KG1 (cell line): Measurements from ENCODE around the gene PSMD8.
"Not testable (repeated sequence)": the region's sequence is repeated elsewhere in the genome, so short reads cannot be mapped to it uniquely, and the experiment has no call there.

Source experiments
- DNase-seq: peaks from one replicate; lab custom pipeline; 2025; lab: John Stamatoyannopoulos, UW

Gene PSMD8

DNA sequence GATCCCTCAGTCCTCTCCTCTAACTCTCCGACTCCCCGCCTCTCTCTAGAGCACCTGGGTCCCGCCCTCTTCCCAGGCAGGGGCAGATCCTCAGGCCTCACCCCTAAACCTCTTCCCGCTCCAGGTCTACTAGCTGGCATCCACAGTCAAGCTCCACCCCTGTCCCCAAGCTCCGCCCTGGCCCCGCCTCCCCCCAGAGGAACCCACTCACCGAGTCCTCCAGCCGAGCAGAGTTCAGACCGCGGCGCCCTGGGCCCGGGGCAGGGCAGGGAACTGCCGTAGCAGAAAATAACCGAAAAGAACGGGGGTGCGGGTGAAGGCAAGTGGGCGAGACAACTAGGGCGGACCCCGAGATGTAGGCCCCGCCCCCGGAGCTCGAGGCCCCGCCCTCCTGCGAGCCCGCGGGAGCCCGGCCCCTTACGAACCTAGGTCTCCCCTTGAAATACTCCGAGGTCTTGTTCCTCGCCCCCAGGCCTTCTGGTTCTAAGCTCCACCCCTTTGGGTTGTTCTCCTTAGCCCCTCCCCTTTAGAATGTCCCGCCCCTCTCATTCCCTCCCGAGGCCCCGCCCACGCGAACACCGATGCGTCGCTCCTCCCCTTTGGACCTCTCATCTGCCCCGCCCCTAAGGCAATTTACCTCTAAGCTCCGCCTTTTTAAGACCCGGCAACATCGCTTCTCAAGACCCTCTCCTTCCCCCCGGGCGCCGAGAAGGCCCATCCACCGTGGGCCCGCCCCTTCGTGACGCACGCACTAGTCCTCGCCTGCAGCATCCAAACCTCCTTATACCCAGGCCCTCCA, 13.4 kb downstream of the PSMD8 start, which contains the start of gene GGN:
TSS of gene GGN (minus strand) at position 485 of the 799 bp plus-strand sequence. CDS start 773 bp downstream, outside the sequence.
- peak; percentile 21 for DNase-seq

DNA sequence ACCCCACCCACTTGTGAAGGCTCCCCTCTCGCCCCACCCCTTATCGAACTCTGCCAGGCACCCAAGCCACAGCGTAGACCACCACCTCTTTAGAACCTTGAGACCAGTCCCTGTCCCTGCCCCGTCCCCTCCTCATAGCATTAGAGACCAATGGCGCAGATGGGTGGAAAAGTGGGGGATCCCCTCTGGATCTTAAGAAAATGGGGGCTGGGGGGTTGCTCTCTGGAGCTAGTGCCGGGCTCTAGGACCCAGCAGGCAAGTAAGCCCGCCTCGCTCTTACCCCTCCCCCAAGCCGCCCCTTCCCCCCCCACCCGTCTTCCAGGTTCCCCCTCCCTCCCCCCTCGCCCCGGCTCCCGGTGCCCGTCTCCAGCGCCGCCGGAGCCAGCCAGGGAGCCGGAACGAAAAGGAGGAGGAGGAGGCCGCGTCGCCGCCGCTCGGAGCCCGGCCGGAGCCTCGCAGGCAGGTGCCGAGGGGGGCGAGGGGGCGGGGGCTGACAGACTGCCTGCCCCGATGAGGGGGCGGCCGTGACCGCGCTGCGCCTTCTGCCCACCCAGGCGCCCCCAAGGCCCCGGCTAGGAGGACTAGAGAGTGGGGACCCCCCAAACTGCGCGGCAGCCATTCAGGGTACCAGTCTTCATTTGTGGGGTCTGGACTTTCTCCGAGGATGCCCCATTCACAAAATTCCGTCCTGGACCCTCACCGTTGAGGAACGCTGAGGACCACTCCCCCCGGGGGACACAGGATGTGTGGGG, 14.2 kb downstream of the PSMD8 start, which contains the start of gene SPRED3:
TSS of gene SPRED3 (plus strand) at position 349 of the 752 bp plus-strand sequence. CDS start 1,606 bp downstream, outside the sequence.
- DNase-seq = no peak

DNA sequence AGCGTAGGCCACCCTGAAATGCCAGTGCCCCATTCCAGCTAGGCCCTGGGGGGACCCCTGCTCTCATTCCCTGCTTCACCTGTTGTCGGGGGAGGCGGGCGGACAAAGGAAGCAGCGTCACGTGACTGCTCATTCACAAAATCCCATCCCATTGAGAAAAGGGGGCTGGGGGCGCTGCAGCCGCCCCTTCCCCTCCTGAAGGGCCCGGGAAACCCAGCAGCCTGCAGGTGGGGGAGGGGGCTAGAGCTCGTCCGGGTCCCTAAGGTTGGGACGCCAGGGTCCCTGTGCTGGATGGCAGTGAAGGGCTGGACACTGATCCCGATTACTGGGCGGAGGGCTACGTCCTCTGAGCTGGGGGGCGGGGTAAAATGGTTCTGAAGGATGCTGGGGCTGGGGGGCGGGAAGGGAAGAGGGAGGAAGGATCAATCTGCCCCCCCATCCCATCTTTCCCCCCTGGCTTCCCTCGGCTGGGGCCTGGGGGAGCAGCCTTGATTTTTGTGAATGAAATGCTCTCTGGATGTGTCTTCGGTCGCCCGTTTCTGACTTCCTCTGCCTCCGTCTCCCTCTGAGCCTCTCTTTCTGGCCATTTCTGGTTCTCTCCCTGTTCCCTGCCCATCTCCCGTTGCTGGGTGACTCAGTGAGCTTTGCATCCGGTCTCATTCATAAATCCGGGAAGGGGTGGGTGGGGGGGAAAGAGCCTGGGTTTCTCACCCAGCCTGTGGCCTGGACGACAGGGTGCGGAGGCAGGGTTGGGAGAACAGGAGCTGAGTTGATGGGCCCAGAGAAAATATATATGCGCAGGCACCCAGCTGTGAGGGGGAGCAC, 14.9 kb downstream of the PSMD8 start:
- DNase-seq = no peak

GRCh38 chr19:38389957-38390924, 15.9 kb downstream of the PSMD8 start:
- DNase-seq = no peak

DNA sequence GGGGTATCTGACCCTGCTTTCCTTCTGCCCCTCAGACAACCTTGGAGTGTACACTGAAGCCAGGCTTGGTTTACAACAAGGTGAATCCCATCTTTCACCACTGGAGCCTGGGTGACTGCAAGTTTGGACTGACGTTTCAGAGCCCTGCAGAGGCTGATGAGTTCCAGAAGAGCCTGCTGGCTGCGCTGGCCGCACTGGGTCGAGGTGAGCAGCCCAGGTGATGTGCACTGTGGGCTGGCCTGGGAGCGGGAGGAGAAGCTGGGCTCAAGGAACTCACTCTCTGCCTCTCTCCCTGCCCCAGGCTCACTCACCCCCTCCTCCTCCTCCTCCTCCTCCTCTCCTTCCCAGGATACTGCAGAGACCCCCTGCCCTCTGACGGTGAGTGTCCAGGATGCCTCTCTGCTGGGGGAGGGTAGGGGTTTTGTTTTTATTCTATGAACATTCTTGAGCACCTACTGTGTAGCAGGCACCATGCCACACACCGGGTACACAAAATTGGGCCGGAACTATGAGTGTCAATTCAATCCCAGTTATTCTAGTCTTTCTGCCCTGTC, 17.6 kb downstream of the PSMD8 start:
- DNase-seq = no peak

GRCh38 chr19:38392707-38393308, 18.4 kb downstream of the PSMD8 start:
- no peak for DNase-seq

DNA sequence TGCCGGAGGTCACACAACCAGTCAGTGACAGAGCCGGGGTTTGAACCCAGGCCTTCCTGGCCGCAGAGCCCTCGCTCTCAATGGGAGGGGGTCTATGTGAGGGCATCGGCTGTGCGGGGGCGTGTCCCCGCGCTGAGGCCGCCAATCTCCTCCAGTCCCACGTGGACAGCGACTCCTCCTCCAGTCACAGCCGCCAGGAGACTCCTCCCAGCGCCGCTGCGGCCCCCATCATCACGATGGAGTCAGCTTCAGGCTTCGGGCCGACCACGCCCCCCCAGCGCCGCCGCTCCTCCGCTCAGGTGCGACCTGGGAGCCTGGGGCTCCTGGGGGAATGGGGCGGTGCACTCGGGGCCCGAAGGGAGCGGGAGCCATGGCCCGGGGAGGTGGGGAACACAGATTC, 20.1 kb downstream of the PSMD8 start:
- no peak for DNase-seq

DNA sequence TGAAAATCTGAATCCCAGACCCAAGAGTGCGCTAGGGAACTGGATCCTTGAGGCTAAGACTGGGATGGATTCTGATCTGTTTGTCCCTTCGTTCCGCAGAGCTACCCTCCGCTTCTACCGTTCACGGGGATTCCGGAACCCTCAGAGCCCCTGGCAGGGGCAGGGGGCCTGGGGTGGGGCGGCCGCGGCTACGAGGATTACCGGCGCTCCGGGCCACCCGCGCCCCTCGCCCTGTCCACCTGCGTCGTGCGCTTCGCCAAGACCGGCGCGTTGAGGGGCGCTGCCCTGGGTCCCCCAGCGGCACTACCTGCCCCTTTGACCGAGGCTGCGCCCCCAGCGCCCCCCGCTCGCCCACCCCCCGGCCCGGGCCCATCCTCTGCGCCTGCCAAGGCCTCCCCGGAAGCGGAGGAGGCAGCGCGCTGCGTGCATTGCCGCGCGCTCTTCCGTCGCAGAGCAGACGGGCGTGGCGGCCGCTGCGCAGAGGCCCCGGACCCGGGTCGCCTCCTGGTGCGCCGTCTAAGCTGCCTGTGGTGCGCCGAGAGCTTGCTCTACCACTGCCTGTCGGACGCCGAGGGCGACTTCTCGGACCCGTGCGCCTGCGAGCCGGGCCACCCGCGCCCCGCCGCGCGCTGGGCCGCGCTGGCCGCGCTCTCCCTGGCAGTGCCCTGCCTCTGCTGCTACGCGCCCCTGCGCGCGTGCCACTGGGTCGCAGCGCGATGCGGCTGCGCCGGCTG, 21.2 kb downstream of the PSMD8 start:
- DNase-seq = no peak

GRCh38 chr19:38399081-38399480, 24.7 kb downstream of the PSMD8 start:
- DNase-seq = no peak

DNA sequence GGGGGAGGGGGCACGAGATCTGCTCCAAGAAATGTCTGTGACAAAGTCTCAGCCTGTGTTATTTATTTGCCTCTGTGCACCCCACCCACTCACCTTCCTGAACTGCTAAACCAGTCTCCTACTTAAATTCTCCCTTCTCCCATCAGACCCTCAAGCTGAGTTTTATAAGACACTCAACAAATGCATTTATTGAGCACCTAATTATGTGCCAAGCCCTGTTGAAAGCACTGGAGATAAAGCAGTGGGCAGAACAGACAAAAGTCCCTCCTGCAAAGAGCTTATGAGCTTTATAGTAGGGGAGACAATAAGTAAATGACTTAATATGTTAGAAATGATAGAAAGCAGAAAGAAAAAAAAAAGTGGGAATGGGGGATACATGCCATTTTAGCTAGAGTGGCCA, 25.2 kb downstream of the PSMD8 start:
- no peak for DNase-seq

DNA sequence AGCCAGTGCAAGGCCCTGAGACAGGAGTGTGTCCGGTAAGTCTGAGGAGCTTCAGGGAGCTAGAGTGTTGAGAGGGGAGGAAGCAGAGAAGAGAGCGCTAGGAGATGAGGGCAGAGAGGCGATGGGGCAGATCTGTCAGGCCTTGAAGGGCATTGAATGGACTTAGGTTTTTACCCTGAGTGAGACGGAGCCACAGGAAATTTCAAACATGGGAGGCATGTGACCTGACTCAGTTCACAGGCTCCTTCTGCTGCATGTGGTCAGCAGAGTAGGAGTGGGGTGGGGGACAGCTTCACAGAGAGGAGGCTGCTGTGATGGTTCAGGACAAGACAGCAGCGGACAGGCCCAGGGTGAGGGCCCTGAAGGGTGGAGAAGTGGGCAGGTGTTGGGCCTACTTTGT, 26.0 kb downstream of the PSMD8 start:
- DNase-seq = no peak

DNA sequence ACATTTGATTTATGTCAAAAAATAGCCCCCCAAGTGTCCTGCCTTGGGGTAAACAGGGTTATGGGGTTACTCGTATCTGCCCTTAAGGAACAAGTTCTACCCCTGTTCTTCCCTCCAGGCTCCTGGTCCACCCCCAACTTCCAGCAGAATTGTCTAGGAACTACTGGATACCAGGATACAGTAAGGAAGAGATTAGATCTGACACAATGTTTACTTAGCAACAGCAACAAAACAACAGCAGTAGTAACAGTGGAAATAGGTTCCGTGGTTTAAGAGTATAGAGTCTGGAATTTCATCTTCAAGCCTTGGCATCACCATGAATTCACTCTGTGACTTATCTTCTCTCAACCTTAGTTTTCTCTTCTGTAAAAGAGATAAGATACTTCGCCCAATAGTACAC, 26.8 kb downstream of the PSMD8 start:
- DNase-seq = no peak

DNA sequence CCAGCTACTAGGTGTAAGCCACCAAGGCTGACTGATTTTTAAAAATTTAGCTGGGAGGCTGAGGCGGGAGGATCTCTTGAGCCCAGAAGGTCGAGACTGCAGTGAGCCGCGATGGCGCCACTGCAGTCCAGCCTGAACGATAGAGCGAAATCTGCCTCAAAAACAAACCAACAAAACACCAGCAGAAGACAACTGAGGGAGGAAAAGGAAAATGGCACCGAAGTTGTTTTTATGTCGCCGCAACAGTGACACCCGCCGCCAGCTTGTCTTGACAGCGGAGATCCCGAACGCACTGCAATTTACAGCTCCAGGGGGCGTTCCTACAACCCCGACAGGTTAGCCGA, 28.2 kb downstream of the PSMD8 start:
- DNase-seq = no peak

DNA sequence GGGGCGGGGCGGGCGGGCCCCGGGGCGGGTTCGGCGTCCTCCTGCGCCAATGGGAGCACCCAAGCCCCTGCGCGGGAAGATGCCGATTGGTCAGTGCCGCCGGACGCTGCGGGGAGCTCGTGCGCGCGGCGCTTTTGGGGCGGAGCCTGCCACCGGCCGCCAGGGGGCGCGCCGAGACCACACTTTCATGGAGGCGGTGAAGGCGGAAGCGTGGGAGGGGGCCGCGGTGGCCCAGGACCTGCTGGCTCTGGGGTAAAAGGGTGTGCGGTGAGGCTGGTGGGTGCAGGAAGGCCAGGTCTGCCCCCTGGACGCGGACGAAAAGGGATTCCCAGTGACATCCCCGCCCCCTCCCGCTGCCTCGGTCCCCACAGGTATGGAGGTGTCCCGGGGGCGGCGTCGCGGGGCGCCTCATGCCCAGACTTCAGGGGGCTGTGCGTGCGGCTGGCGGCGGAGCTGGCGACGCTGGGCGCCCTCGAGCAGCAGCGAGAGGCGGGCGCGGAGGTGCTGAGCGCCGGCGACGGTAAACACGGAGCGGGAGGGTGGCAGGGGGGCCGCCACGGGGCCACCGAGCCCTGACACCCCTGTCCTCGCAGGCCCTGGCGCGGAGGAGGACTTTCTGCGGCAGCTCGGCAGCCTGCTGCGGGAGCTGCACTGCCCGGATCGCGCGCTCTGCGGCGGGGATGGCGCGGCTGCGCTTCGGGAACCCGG, 28.8 kb downstream of the PSMD8 start, which contains the start of gene FAM98C:
TSS of gene FAM98C (plus strand) at position 127 of the 708 bp plus-strand sequence. CDS start at position 188, 61 bp downstream.
- DNase-seq = peak; percentile 97

GRCh38 chr19:38404858-38405257, 30.5 kb downstream of the PSMD8 start:
- DNase-seq = no peak

DNA sequence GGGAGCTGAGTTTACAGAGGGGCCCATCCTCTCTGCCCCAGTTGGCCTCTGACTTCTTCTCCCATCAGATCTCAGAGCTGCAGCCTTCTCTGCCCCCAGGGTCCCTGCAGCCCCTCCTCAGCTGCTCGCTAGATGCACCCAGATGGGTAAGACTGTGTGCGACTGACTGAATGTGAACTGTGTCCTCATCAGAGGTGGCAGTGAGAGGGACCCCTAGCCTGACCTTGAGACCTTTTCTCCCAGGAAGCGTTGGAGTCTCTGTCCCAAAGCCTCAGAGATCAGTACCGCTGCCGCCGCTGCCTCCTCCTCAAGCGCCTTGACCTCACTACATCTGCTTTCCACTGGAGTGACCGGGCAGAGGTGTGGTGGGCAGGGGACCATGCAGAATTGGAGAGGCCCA, 30.9 kb downstream of the PSMD8 start:
- no peak for DNase-seq

DNA sequence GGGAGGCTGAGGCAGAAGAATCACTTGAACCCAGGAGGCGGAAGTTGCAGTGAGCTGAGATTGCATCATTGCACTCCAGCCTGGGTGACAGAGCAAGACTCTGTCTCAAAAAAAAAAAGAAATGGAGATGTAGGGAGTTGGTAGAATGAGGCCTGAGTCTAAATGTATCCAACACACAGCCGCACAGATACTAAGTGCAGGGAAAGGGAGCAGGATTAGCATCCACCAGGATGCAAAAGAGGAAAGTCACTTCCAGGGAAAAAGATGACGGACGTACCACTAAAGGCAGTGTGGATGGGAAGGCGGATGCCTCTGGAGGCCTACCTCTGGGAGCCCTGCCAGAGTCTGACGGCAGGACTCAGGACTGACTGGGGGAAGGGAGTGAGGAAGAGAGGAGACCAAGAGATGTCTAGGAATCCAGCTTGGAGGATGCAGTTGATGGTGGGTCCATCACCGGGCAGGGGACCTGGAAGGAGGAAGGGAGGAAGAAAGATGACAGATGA, 35.3 kb downstream of the PSMD8 start:
- DNase-seq = no peak

GRCh38 chr19:38410407-38410806, 36.0 kb downstream of the PSMD8 start:
- DNase-seq = not testable (repeated sequence)
